EL (cell line): ENCODE measurements around the gene PARG.
A peak's percentile ranks its signal among the peaks of the same experiment; 100 is the strongest.
"Not testable (repeated sequence)": the region's sequence is repeated elsewhere in the genome, so short reads cannot be mapped to it uniquely, and the experiment has no call there.

ENCODE experiments used
- DNase-seq: peaks from one replicate; pipeline ENCODE4 v3.0.0-alpha.2; 2016

PARG gene

DNA sequence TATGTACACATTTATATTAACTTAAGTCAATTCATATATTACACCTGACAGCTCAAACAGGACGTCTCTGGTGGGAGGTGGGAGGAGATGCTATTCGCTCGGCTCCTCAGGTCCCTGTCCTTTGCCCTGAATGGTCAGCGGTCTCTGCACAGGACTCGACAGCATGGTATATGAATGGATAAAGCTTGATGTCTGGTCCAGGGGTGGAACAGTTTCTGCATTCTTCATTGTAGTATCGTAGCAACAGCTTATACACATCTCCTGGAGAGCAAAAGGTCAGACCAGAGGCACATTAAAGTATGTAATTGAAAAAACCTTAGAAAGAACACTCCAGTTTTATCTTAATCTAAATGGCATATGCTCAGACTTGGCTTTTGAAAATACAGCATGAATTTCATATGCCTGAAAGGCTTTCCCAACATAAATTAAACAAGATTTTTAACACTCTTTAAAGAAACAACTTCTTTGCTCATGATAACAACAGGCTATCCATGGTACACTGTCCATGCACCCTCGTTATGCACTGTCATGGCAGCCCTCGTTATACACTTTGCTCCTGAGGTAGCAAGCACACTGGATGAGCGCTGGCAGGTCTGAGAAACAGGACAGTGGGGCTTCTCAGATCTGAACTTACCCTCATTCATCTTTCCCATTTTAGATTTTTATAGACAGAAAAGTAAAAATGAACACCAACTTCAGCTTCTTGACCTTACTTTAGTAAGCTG lies 122.4 kb downstream of the PARG start:
- DNase-seq = no peak

DNA sequence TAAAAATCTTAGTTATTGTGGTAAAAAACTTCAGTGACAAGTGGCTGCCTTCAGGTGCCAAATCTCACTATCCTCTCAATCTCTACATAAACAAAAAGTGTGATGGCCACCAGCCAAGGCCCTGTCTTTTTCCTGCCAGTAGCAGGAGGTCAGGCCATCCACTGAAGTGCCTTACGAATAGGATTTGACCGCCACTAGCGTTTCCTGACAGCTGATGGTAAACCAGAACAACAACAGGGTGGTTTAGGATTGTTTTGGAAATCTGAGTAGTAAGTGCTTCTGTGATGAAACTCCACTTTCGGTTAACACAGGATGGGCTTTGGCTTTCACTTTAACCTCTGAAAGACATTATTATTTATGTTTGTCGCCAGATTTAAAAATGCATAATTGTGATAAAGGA lies 124.0 kb downstream of the PARG start:
- no peak for DNase-seq

GRCh38 chr10:49803988-49804387 lies 137.8 kb downstream of the PARG start:
- peak; percentile 16 for DNase-seq

DNA sequence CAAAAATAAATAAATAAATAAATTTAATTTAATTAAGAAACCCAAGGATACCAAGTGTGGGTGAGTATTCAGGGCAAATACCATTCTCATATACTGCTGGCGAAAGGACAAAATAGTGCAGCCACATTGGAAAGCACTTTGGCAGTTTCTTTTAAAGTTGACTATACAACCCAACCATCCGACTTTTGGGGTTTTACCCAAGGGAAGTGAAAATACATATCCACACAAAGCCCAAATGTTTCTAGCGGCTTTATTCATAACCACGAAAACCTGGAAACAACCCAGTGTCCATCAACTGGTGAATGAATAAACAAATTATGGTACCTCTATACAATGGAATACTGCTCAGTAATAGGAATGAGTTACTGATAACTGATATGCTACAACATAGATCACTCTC lies 143.6 kb downstream of the PARG start:
- no peak for DNase-seq

DNA sequence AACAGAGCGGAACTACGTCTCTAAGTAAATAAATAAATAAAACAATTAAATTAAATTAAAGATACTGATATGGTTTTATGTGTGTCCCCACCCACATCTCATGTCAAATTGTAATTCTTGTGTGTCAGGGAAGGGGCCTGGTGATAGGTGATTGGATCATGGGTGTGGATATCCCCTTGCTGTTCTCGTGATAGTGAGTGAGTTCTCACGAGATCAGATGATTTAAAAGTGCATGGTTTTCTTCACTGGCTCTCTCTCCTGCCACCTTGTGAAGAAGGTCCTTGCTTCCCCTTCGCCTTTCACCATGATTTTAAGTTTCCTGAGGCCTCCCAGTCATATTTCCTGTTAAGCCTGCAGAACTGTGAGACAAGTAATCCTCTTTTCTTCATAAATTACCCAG lies 150.7 kb downstream of the PARG start:
- no peak for DNase-seq

GRCh38 chr10:49784681-49785080 lies 157.1 kb downstream of the PARG start:
- DNase-seq = no peak

GRCh38 chr10:49783645-49784044 lies 158.2 kb downstream of the PARG start:
- DNase-seq = no peak

GRCh38 chr10:49781247-49781646 lies 160.6 kb downstream of the PARG start:
- DNase-seq = peak; percentile 44

GRCh38 chr10:49778197-49778596 lies 163.6 kb downstream of the PARG start:
- no peak for DNase-seq

DNA sequence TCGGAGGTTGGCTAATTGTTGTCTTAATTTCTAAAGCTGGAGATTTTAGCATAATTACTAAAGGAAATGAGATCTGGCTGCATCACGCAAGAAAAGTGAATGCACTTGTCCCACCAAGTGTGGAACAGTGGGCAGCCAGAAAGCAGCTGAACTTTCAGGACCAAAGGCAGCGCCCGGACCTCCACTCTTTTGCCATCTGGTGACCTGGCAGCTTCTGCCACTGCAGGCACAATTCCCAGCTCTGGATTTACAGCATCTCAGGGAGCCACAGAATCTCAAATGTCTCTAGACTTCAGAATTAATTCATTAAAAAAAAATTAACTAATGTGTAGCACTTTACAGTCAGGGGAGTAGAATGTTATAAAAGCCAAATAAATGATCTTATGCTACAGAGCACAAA lies 165.0 kb downstream of the PARG start:
- DNase-seq = no peak

DNA sequence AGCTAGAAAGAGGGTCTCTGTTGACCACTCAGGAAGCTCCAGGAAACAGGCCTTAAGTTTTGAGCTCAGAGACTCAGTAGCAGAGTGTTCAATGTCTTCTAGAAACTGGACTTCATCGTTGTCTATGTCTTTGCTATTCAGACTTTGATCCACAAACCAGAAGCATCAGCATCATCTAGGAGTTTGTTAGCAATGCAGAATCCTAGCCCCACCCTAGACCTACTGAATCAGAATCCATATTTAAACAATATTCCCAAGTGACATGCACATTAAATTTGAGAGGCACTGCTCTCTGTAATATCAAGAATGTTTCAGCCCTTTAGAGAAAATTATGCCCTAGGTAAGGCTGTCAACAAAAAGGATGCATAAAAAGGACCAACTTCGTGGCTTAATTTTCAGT lies 166.8 kb downstream of the PARG start:
- DNase-seq = no peak

GRCh38 chr10:49772944-49773343 lies 168.9 kb downstream of the PARG start:
- DNase-seq = not testable (repeated sequence)

DNA sequence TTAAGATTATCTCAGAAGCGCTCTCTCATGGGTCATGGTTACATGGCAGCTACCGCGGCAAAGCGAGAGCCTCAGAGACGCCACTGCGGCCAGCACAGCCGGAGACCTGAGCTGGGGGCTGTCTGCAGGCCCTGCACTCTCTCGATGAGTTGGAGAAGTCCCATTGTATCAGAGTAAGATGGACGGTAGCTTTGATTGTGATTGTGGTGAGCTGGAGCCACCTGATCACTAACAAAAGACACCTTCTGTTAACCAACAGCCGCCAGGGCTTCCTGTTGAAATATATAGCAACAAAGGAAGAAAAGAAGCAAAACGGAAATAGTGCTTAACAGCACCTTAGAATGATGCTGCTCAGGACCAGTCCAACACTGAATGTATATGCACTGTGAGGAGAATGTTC lies 170.8 kb downstream of the PARG start:
- not testable (repeated sequence) for DNase-seq

- no peak for DNase-seq
Measured at GRCh38 chr10:49769692-49770091, 172.1 kb downstream of the PARG start.

- DNase-seq = no peak
Measured at GRCh38 chr10:49768731-49769130, 173.1 kb downstream of the PARG start.

GRCh38 chr10:49768329-49768728 lies 173.5 kb downstream of the PARG start:
- DNase-seq = no peak
